HG02973 (cell line): ENCODE data around the gene KIF15.

Source experiments
- ATAC-seq: cut with Tn5 transposase; IDR thresholded peaks from one replicate; pipeline ENCODE4 v1.9.1; 2021; ENCODE audit warnings: moderate library complexity; ENCODE audit not compliant: unreplicated experiment

Gene KIF15

DNA sequence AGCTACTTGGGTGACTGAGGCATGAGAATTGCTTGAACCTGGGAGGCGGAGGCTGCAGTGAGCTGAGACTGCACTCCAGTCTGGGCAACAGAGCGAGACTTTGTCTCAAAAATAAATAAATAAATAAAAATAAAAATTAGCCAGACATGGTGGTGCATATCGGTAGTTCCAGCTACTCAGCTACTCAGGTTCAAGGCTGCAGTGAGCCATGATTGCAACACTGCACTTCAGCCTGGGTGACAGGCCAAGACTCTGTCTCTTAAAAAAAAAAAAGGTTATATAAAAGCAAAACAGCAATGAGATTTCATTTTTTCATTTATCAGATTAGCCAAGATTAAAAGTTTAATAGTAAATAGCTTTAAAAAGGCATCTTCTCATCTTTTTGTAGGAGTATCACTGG is 115.7 kb downstream of the KIF15 start:
- ATAC-seq: no peak

GRCh38 chr3:44880284-44880683 is 118.7 kb downstream of the KIF15 start:
- no peak for ATAC-seq

- no peak for ATAC-seq
Measured at GRCh38 chr3:44883213-44883955, 121.8 kb downstream of the KIF15 start.

- ATAC-seq: no peak
Measured at GRCh38 chr3:44883999-44884431, 122.4 kb downstream of the KIF15 start.

- ATAC-seq: no peak
Measured at GRCh38 chr3:44885618-44886017, 124.0 kb downstream of the KIF15 start.

DNA sequence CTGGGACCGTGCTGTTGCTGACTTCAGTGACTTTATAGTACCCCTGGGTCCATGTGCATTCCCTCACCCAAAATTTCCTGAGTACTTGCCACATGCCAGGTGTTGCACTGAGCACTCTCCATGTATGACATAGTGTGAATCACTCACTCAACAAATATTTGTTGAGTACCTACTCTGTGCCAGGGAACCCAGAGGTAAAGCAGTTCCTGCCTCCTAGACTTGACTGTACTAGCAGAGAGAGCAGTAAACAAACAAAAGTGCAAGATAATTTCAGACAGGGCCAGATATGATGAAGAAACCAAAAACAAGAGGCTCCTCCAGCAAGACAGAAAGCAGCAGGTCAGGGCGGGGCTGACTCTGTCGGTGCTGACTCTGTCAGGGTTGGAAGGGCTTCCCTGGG is 125.0 kb downstream of the KIF15 start:
- no peak for ATAC-seq

- ATAC-seq: no peak
Measured at GRCh38 chr3:44887101-44887500, 125.5 kb downstream of the KIF15 start.

- no peak for ATAC-seq
Measured at GRCh38 chr3:44890258-44890657, 128.7 kb downstream of the KIF15 start.

GRCh38 chr3:44890852-44891251 is 129.3 kb downstream of the KIF15 start:
- no peak for ATAC-seq

GRCh38 chr3:44892689-44893088 is 131.1 kb downstream of the KIF15 start:
- no peak for ATAC-seq

GRCh38 chr3:44893097-44893496 is 131.5 kb downstream of the KIF15 start:
- ATAC-seq: no peak

GRCh38 chr3:44894485-44894884 is 132.9 kb downstream of the KIF15 start:
- no peak for ATAC-seq

DNA sequence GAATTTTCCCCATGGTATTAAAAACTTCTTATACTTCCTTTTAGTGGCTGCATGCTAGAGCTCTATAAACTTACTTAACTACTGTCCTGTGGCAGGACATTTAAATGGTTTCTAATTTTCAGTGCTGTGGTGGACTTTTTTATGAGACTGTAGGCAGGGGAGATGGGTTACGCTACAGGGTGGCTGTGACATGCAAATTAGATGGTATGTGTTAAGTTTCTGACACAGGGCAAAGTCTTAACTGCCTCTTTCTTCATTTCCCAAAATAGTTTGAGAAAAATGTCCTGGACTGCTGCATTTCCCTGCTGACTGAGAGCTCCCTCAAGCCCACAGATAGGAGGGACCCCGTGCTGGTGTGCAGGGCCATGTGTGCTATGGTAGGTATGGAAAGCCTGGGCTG is 134.8 kb downstream of the KIF15 start:
- no peak for ATAC-seq

- ATAC-seq: no peak
Measured at GRCh38 chr3:44899683-44900367, 138.2 kb downstream of the KIF15 start.

GRCh38 chr3:44902628-44903027 is 141.0 kb downstream of the KIF15 start:
- no peak for ATAC-seq
